Measurements from ENCODE around the gene SLC16A8.
"Not testable (repeated sequence)": the region's sequence is repeated elsewhere in the genome, so short reads cannot be mapped to it uniquely, and the experiment has no call there.

The SLC16A8 gene

DNA sequence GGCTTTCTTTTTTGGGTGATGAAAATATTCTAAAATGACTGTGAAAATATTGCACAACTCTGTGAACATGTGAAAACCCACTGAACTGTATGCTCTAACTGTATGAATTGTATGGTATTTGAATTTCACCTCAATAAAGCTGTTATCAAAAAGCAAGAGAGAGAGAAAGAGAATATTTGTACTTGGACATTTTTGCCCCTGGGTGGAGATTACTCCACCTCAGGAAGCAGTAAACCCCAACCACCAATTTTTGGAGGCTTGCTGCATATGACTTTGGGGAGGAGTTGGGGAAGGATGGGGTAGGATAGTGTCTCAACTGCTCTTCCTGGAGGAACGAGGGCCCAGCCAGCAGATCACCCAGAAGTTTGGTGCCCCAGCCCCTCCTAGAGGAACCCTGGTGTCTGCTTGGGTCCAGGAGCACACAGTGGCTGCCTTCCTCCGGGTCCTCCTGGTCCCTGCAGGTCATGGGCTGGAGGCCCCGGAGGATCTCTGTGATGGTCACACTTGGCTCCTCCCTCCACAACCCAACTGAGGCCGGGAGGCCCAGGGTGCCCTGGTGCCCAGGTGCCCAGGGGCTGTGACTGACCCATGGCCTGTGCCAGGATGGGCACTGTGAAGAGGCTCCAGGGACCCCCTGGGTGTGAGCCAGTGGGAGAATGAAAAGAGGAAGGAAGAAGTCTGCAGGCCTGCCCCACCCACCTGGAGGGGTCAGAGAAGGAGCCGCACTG, 42.1 kb downstream of the SLC16A8 start:
- DNase-seq: no peak

DNA sequence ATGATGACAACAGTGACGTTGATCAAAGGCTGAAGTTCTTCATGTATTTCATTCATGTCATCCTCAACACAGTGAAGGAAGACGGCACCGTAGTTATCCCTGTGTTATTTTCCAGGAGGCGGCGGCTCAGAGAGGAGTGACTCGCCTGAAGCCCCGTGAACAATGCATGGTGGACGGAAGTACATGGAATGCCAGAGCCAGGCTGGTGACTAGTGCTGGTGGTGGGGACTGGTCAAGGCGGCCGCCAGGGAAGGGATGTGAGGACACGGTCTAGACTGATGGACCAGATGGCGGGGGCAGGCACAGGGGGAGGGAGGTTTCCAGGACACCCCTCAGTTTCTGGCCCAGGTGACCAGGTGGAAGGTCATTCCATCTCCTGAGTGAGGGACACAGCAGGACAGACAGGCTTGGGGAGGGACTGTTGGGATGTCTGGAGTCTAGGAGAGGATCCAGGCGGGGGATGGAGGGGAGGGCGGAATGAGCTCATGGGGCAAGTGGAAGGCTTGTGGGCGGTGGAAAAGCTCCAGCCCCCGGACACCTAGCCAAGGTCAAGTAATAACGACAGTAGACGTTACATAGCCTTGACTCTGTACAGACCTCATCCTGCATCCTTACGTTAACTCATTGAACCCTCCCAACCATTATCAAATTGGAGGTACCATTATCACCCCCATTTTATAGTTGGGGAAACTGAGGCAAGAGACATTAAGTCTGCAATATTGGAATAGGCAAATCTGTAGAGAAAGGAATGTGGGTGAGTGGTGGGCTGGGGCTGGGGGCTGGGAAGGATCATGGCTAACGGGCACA, 42.8 kb downstream of the SLC16A8 start:
- no peak for DNase-seq

DNA sequence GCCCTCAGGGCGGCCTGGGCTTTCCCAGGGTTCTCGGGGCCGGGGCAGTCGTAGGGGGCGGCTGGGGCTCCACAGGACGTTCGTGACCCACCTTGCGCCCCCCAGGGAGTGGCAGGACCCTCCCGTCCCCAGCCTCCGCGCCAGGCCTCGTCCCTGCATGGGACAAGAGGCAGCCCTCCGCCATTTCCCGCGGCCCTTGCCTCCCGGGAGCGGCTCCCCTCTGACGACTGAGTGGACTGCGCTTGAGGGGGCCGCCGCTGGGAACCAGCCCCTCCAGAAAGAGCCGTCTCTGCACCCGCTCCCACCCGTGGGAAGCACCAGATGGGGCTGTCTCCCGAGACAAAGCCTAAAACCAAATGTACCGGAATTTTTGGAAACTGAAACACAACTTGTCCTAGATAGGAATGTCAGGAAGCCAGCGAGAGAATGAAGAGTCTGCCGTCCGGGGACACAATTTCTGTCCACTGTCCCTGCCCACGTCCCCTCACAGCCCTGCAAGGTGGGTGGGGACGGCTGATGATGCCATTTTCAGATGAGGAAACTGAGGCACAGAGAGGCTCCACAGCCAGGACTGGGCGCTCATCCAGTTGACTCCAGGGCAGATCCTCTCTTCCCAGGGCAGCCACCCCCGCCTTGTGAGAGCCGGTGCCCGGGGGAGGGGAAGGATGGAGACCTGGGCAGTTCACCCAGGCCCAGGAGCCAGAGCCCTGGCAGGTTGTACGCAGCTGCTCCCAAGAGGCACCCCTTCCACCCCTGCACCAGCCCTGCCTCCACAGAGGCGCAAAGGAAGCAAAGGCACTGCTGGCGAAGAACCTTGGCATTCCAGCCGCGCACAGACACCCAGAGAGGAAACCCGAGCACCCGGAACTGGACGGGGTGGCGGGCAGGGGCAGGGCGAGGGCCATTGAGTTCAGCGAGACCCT, 44.8 kb downstream of the SLC16A8 start:
- no peak for DNase-seq

DNA sequence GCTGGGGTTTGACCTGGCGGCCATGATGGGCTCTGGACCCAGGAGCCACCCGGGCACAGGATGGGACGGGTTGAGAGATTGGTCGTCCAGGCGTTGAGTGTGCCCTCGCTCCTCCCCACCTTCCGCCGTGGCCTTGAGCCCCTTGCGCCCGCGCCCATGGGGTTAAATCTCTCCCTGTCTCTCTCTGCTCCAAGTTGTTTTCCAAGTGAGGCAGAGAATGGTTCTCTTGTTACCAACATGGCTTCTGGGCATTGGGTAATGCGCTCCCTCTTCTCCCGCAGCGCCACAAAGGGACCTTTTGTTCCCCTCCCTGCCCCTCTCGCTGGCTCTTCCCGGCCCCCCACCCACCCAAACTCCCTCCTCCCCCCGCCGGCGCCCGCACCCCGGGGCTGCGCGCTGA, 45.6 kb downstream of the SLC16A8 start:
- no peak for DNase-seq

DNA sequence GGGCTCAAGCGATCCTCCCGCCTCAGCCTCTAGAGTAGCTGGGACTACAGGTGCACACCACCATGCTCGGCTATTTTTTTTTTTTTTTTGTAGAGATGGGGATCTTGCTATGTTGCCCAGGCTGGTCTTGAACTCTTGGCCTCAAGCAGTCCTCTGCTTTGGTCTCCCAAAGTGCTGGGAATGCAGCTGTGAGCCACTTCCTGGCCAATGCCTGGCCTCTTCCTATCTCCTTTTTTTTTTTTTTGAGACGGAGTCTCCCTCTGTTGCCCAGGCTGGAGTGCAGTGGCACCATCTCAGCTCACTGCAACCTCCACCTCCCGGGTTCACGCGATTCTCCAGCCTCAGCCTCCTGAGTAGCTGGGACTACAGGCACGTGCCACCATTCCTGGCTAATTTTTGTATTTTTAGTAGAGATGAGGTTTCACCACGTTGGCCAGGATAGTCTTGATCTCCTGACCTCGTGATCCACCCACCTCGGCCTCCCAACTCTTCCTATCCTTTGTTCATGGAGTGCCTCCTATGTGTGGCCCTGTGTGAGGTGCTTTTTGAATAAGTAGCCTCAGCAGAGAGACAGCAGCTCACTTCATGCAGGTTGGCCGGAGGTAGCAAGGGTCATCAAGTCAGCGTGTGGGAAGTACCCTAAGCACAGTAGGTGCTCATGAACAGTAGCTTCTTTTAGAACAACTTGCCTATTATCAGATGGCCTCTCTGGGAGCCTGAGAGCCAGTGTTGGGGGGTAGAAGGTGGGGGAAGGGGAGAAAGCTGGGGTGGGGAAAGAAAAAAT, 46.4 kb downstream of the SLC16A8 start:
- not testable (repeated sequence) for DNase-seq

GRCh38 chr22:38036392-38037062, 47.5 kb downstream of the SLC16A8 start:
- DNase-seq: no peak

- no peak for DNase-seq
Observed at GRCh38 chr22:38035530-38035885, 48.5 kb downstream of the SLC16A8 start.

DNA sequence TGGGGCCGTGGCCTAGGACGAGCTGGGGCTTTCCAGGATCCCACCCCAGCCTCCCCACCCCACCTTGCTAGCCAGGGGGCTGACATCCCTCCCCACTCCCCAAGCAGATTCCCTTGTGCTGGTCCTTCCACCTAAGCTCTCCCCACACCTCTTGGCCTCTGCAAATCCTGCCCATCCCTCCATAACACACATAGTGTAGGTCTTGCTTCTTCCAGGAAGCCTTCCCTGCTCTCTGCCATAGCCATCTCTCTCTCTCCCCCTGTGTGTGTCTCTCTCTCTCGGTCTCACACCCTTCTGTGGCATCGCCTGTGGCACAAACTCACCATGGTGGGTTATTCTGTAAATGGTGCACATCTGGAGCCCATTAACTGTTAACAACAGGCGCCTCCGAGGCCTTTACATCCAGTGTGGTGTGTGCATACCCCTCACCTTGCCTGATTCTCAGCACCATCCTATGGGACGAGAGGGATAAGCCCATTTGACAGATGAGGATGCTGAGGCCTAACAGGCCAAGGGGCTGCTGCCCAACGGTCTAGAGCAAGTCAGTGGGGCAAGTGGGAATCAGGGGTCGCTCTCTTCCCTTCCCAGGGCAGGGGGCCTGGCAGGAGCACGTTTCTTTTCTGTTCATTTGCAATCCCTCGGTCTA, 49.0 kb downstream of the SLC16A8 start:
- DNase-seq: no peak

GRCh38 chr22:38034278-38034882, 49.6 kb downstream of the SLC16A8 start:
- DNase-seq: peak; percentile 26

DNA sequence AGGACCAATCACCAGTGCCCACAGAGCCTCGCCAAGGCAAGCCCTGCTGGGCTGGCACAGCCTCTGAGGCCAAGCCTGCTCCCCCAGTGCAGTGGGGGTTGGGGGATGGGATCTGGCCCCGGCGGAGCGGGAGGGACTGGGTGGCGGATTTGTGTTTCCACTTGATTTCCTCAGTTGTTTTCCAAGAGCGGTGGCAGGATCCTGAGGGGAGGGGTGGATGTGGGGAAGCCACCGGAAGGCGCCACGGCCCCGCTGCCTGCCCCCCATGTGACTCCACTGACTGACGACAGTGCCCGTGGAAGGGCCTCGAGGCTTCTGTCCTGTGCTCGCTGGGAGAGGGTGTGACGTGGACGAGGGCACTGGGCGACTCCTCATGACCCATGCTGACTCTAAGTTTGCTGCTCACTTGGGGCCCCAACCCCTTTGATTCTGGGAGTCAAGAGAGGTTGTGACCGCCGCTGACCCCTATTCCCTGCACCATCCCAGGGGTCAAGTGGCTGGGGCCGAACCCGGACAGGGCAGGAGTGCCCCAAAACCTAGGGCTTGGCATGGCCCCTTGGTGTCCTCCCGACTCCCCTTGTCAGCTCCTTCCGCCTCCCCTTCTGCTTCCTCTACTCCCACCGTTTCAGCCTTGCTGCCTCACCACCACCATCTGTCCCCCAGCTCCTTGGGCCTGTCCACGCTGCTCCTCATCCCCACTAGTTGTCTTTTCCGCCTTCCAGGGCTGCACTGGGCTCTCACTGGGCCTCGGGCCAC, 50.3 kb downstream of the SLC16A8 start:
- no peak for DNase-seq

DNA sequence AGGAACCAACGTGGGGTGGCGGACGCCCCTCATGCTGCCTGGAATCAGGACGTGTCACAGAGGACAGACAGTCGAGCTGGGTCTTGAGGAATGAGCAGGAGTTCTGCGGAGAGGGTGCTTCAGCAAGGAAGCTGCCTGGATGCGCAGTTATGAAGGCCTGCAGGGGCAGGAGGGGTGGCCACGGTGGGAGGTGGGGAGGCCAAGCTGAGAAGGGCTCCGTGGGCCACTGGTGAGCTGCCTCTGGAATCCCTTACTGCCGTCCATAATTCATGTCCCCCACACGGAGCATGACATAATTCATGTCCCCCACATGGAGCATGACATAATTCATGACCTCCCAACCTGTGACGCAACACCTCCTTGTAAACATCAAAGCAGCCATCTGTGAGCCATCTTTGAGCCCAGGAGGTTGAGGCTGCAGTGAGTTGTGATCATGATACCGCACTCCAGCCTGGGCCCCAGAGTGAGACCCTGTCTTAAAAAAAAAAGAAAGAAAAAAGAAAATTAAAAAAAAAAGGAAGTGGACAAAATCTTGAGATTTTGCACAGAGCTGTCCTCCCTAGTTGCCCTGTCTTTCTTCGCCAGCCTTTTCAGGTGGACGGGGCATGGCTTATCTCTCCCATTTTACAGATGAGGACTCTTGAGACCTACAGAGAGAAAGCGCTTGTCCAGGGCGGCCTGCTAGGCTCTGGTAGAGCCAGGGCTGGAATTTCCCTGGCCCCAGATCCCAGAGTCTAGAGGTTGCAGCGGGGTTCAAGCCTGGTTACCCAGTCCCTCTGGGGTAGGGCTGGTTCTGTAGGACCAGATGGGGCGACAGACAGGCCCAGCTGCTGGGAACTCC, 51.1 kb downstream of the SLC16A8 start:
- DNase-seq: no peak

GRCh38 chr22:38031491-38031890, 52.5 kb downstream of the SLC16A8 start:
- no peak for DNase-seq

DNA sequence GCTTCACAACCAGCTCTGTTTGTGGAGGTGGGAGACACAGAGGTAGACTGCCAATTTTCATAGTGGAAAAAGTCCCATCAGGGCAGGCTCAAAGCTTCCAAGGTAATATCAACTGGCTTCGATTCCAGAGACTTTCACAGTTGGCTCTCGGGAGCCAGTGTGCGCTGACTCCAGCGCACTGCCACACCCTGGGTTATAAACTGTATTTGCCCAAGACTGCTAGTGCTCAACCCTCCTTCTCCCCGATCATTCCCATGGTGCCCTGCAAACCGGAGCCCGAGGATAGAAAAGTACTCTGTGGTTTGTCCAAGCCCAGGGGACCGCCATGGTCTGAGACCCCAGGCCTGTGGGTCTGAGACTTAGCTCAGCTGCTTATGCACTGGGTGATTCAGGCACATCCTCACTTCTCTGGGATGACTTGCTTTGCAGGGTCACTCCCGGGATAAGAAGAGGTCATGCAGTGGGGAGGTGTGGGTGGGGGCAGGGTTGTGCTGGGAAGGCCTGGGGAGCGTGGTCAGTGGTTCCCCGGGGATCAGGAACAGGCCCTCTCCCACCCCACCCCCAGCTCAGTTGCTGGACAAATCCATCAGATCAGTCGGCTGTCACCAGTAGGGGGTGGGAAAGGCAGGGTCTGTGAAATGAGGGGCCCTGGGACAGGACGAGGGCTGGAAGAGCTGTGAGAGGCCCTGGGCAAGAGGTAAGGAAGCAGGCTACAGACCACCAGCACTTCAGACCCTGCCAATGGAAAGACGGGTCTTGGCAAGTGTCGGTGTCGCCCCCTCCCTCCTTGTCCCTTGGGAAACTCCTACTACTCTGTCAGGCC, 53.5 kb downstream of the SLC16A8 start:
- no peak for DNase-seq

DNA sequence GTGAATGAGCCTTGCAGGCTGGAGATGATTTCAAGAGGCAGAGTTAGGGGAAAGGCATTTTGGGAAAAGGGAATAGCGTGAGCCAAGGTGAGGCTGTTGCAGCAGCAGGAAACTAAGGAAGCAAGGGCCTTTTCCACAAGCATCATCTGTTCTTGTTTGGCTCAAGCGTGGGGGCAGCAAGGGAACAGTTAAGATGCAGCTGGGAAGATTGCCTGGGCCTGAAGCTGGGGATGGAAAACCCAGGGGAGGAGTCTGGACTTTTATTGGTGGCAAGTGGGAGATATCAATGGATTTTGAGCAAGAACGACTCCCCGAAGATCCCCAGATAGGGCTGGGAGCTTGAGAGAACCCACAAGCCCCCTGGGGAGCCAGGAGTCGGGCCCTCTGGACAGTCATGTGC, 54.1 kb downstream of the SLC16A8 start:
- no peak for DNase-seq

- DNase-seq: no peak
Observed at GRCh38 chr22:38029370-38029769, 54.6 kb downstream of the SLC16A8 start.

DNA sequence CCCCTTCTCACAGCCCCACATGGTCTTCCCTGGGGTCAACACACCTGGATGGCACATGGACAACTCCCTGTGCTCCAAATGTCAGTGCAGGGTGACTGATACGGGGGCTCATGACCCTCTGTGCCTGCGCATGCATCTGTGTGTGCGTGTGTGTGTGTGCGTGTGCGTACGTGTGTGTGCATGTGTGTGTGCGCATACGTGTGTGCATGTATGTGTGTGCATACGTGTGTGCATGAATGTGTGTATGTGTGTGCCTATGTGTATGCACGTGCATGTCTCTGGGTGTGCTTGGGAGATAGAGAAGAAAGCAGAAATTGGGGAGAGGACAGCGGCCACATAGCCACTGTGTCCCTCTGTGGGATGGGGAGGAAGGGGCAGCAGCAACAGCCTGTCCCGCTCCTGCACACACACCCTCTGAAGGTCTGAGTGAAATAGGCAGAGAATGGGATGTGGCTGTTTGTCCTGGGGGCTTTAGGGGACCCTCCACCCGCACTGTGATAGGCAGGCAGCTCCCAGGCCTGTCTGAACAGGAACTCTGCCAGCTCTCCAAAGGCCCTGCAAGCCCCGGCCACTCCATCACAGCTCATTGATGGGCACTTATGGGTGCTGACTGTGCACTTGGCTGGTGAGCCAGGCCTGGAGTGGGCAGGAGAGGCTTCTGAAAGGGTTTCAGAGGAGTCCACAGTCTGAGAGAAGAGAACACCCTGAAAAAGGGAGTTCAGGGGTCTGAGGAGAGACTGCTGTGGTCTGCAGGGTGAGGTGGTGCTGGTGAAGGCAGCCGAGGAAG, 55.4 kb downstream of the SLC16A8 start:
- no peak for DNase-seq
